ENCODE results near the gene PDSS2.

- TF ChIP-seq CTCF (IDR thresholded peaks at IDR 0.05) = no peak
- TF ChIP-seq FOXM1 (IDR thresholded peaks at IDR 0.05; ENCODE audit: low read depth) = no peak
- no peak for TF ChIP-seq USF2 (IDR thresholded peaks at IDR 0.05; ENCODE audit: borderline replicate concordance, low read depth, low read length)
These were observed 305.1 kb downstream of the PDSS2 start for GRCh38 chr6:107154131-107154800.
